SK-N-SH (cell line): ENCODE data around the gene PLA2G1B.

ENCODE experiments used
- EP300 ChIP-seq, 2 experiments: IDR thresholded peaks; 2 replicates each; pipeline versions ENCODE4 v1.4.0 to v1.6.1; 2012; ENCODE audit warnings: borderline replicate concordance in 1 of 2, low read depth in 1 of 2, low read length in 1 of 2
- FOXJ3 ChIP-seq: sonication (generic); formaldehyde crosslinking; IDR thresholded peaks from 2 replicates; pipeline ENCODE4 v1.5.1; 2020; ENCODE audit warnings: mild to moderate bottlenecking, missing genetic modification reagents
- POLR2AphosphoS5 ChIP-seq: IDR thresholded peaks from 2 replicates; pipeline ENCODE4 v1.6.1; 2012; ENCODE audit warnings: low read depth, low read length
- RAD21 ChIP-seq: IDR thresholded peaks from 2 replicates; pipeline ENCODE4 v1.6.1; 2012; ENCODE audit warnings: mild to moderate bottlenecking, low read length
- RCOR1 ChIP-seq: fragments of 150-350 bp; IDR thresholded peaks from 2 replicates; pipeline ENCODE4 v1.6.1; 2017; ENCODE audit warnings: antibody characterized with exemption, low read length
- SIN3A ChIP-seq: IDR thresholded peaks from 2 replicates; pipeline ENCODE4 v1.6.1; 2012; ENCODE audit warnings: low read depth, mild to moderate bottlenecking, low read length, moderate library complexity, borderline replicate concordance
- SMC3 ChIP-seq: IDR thresholded peaks from 2 replicates; pipeline ENCODE4 v1.6.1; 2012; ENCODE audit warnings: low read depth, low read length, improper control_type of control experiment
- TEAD4 ChIP-seq: IDR thresholded peaks from 2 replicates; pipeline ENCODE4 v1.4.0; 2012; ENCODE audit warnings: mild to moderate bottlenecking, borderline replicate concordance; ENCODE audit not compliant: insufficient read depth
- TF ChIP-seq, protein P1 (sequence below): fragments of 200-600 bp; sonication (generic); IDR thresholded peaks from 2 replicates; pipeline ENCODE4 v1.6.1; 2017; ENCODE audit warnings: antibody characterized with exemption, mild to moderate bottlenecking, moderate library complexity
- TF ChIP-seq, protein P2 (sequence below): fragments of 150-350 bp; IDR thresholded peaks from 2 replicates; pipeline ENCODE4 v1.6.1; 2016; ENCODE audit warnings: mild to moderate bottlenecking, low read depth, low read length

DNA sequence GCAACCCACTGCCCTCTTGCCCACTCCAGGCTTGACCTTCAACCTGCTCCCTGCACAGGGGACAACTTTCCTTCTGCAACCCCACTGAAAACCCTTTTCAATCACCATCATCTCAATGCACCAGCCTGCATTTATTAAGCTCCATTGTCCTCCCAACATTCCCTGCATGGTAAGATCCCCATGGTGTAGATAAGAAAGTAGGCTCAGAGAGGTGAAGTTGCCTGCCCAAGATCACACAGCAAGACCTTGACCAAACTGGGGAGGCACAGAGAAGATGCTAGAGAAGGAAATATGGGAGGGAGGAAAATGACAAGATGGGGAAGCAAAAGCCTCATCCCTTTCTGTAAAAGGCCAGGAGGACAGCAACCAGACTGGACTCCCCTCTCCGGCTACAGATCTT lies 31.5 kb upstream of the PLA2G1B start:
- TF ChIP-seq RAD21 (no peak), RCOR1 (no peak), FOXJ3 (CRISPR knock-in tag) (no peak), EP300 (IDR thresholded peaks at IDR 0.05; ENCODE audit: borderline replicate concordance in 1 of 2, low read depth in 1 of 2, low read length in 1 of 2) (no peak), SMC3 (no peak), POLR2AphosphoS5 (no peak), TEAD4 (no peak), SIN3A (no peak)
- TF ChIP-seq, protein P1, sequence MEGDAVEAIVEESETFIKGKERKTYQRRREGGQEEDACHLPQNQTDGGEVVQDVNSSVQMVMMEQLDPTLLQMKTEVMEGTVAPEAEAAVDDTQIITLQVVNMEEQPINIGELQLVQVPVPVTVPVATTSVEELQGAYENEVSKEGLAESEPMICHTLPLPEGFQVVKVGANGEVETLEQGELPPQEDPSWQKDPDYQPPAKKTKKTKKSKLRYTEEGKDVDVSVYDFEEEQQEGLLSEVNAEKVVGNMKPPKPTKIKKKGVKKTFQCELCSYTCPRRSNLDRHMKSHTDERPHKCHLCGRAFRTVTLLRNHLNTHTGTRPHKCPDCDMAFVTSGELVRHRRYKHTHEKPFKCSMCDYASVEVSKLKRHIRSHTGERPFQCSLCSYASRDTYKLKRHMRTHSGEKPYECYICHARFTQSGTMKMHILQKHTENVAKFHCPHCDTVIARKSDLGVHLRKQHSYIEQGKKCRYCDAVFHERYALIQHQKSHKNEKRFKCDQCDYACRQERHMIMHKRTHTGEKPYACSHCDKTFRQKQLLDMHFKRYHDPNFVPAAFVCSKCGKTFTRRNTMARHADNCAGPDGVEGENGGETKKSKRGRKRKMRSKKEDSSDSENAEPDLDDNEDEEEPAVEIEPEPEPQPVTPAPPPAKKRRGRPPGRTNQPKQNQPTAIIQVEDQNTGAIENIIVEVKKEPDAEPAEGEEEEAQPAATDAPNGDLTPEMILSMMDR = no peak
- TF ChIP-seq, protein P2, sequence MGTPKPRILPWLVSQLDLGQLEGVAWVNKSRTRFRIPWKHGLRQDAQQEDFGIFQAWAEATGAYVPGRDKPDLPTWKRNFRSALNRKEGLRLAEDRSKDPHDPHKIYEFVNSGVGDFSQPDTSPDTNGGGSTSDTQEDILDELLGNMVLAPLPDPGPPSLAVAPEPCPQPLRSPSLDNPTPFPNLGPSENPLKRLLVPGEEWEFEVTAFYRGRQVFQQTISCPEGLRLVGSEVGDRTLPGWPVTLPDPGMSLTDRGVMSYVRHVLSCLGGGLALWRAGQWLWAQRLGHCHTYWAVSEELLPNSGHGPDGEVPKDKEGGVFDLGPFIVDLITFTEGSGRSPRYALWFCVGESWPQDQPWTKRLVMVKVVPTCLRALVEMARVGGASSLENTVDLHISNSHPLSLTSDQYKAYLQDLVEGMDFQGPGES = no peak
